ENCODE measurements around the gene TFB2M. TPM values are rescaled to one million over a fixed set of nuclear protein-coding genes. Genes with fewer than 3 reads are reported as not detected.

Gene TFB2M
- total RNA-seq, 1 donor from 2014 or later, result 17.3 TPM

GRCh38 chr1:246566813-246567645 lies 968 bp upstream of the TFB2M start:
- H3K9me3 ChIP-seq (ENCODE audit: insufficient read depth, low read depth, low read length), result no peaks in the 10 kb centered on the region
- H3K9ac ChIP-seq (ENCODE audit: low read length), result peak overlapping the region; percentile 96
- peak overlapping the region; percentile 88 for H3K4me2 ChIP-seq (ENCODE audit: low read length)
- peak overlapping the region; percentile 91 for H2AFZ ChIP-seq (ENCODE audit: low read depth, low read length)
- peak overlapping the region; percentile 92 for H3K4me3 ChIP-seq (ENCODE audit: insufficient read depth, low read depth, low read length)
- H3K27ac ChIP-seq (ENCODE audit: low read depth, low read length), result peak overlapping the region; percentile 95
- Mint-ChIP-seq H3K36me3 (ENCODE audit: low read depth, unreplicated experiment) (no peaks in the 10 kb centered on the region), H3K27me3 (ENCODE audit: low read depth, unreplicated experiment) (no peaks in the 10 kb centered on the region), H3K9me3 (ENCODE audit: unreplicated experiment) (peaks cover 6% of the 10 kb centered on the region), H3K4me3 (ENCODE audit: unreplicated experiment) (peak overlapping the region; percentile 98), H3K4me1 (ENCODE audit: low read depth, unreplicated experiment) (peaks cover 19% of the 10 kb centered on the region), H3K27ac (ENCODE audit: unreplicated experiment) (peak overlapping the region; percentile 67)
- peaks cover 9% of the 10 kb centered on the region for H3K36me3 ChIP-seq (ENCODE audit: insufficient read depth, low read length)
- FAIRE-seq, result peak; percentile 9
- peaks cover 5% of the 10 kb centered on the region for H3K4me1 ChIP-seq (ENCODE audit: insufficient read depth, low read length)
- DNase-seq (ENCODE audit: low read depth), result peak; percentile 87
- peaks cover 98% of the 10 kb centered on the region for H3K79me2 ChIP-seq (ENCODE audit: insufficient read depth, low read length)
- peaks cover 11% of the 10 kb centered on the region for H4K20me1 ChIP-seq (ENCODE audit: insufficient read depth, low read length)
- TF ChIP-seq CTCF (IDR thresholded peaks at IDR 0.05; ENCODE audit: insufficient read depth, low read depth, low read length), result no peak
- TF ChIP-seq EZH2 (IDR thresholded peaks at IDR 0.05; ENCODE audit: insufficient read depth, low read length), result no peak
- H3K27me3 ChIP-seq (ENCODE audit: insufficient read depth, low read length), result no peaks in the 10 kb centered on the region

- FAIRE-seq, result no peak
- H3K36me3 Mint-ChIP-seq (ENCODE audit: low read depth, unreplicated experiment), result no peaks in the 10 kb centered on the region
- peak overlapping the region; percentile 91 for H2AFZ ChIP-seq (ENCODE audit: low read depth, low read length)
- H3K9me3 Mint-ChIP-seq (ENCODE audit: unreplicated experiment), result peaks cover 6% of the 10 kb centered on the region
- no peaks in the 10 kb centered on the region for H3K27me3 Mint-ChIP-seq (ENCODE audit: low read depth, unreplicated experiment)
- H3K9ac ChIP-seq (ENCODE audit: low read length), result peak overlapping the region; percentile 96
- H3K4me3 ChIP-seq (ENCODE audit: insufficient read depth, low read depth, low read length), result peak overlapping the region; percentile 92
- peaks cover 11% of the 10 kb centered on the region for H4K20me1 ChIP-seq (ENCODE audit: insufficient read depth, low read length)
- H3K9me3 ChIP-seq (ENCODE audit: insufficient read depth, low read depth, low read length), result no peaks in the 10 kb centered on the region
- H3K4me2 ChIP-seq (ENCODE audit: low read length), result peak overlapping the region; percentile 88
- H3K36me3 ChIP-seq (ENCODE audit: insufficient read depth, low read length), result peaks cover 9% of the 10 kb centered on the region
- peaks cover 5% of the 10 kb centered on the region for H3K4me1 ChIP-seq (ENCODE audit: insufficient read depth, low read length)
- H3K27me3 ChIP-seq (ENCODE audit: insufficient read depth, low read length), result no peaks in the 10 kb centered on the region
- TF ChIP-seq CTCF (IDR thresholded peaks at IDR 0.05; ENCODE audit: insufficient read depth, low read depth, low read length) (no peak), EZH2 (IDR thresholded peaks at IDR 0.05; ENCODE audit: insufficient read depth, low read length) (no peak)
- peak overlapping the region; percentile 95 for H3K27ac ChIP-seq (ENCODE audit: low read depth, low read length)
- peak overlapping the region; percentile 98 for H3K4me3 Mint-ChIP-seq (ENCODE audit: unreplicated experiment)
- H3K27ac Mint-ChIP-seq (ENCODE audit: unreplicated experiment), result peak overlapping the region; percentile 94
- peak; percentile 62 for DNase-seq (ENCODE audit: low read depth)
- peaks cover 19% of the 10 kb centered on the region for H3K4me1 Mint-ChIP-seq (ENCODE audit: low read depth, unreplicated experiment)
- peaks cover 88% of the 10 kb centered on the region for H3K79me2 ChIP-seq (ENCODE audit: insufficient read depth, low read length)
Observed at GRCh38 chr1:246565751-246566127, 322 bp downstream of the TFB2M start.
